OCI-LY7 (cell line): ENCODE measurements around the gene STXBP5. TPM values are rescaled to one million over a fixed set of nuclear protein-coding genes. Genes with fewer than 3 reads are reported as not detected.

Experiments used
- BruUV-seq: library from RNA; stranded (reverse); fragments of 400-500 nt; replicated peaks from 2 replicates; lab custom pipeline; 2021; lab: Mats Ljungman, UMichigan
- CTCF ChIA-PET: fragments of 300-600 bp; sonication (Branson Sonifier 250); formaldehyde crosslinking; loops from one replicate; lab custom pipeline; 2022; ENCODE audit warnings: antibody characterized with exemption; ENCODE audit not compliant: unreplicated experiment; lab: Charles Lee
- POLR2A ChIA-PET: fragments of 300-600 bp; sonication (Branson Sonifier 250); formaldehyde crosslinking; loops from one replicate; lab custom pipeline; 2022; ENCODE audit warnings: antibody characterized with exemption; lab: Charles Lee
- DNase-seq: peaks from one replicate; pipeline ENCODE4 v3.0.0-alpha.2; 2015; ENCODE audit warnings: low spot score
- H2AFZ ChIP-seq: fragments of 200-600 bp; sonication (generic), shearing (Covaris generic); 2 replicates; pipeline ENCODE4 v1.6.1; 2014; ENCODE audit warnings: mild to moderate bottlenecking, antibody characterized with exemption, low read length, moderate library complexity
- H3K27ac ChIP-seq: fragments of 200-600 bp; sonication (generic); 2 replicates; pipeline ENCODE4 v1.5.1; 2014; ENCODE audit warnings: mixed run types, low read depth, mild to moderate bottlenecking, moderate library complexity, low read length, inconsistent platforms; ENCODE audit not compliant: poor library complexity, severe bottlenecking
- H3K36me3 ChIP-seq: fragments of 200-600 bp; sonication (generic); 2 replicates; pipeline ENCODE4 v1.6.1; 2014; ENCODE audit warnings: mild to moderate bottlenecking, antibody characterized with exemption, low read length, moderate library complexity, mixed read lengths; ENCODE audit not compliant: insufficient read depth
- H3K4me1 ChIP-seq: fragments of 200-600 bp; sonication (generic); 2 replicates; pipeline ENCODE4 v1.5.1; 2014; ENCODE audit warnings: mild to moderate bottlenecking, low read length; ENCODE audit not compliant: insufficient read depth, poor library complexity, severe bottlenecking
- H3K4me2 ChIP-seq: fragments of 200-600 bp; sonication (generic); 2 replicates; pipeline ENCODE4 v1.6.1; 2014; ENCODE audit warnings: mild to moderate bottlenecking, low read length
- H3K4me3 ChIP-seq: fragments of 200-600 bp; sonication (generic); 2 replicates; pipeline ENCODE4 v1.5.1; 2014; ENCODE audit warnings: mild to moderate bottlenecking, low read depth, low read length; ENCODE audit not compliant: poor library complexity, severe bottlenecking
- H3K79me2 ChIP-seq: fragments of 200-600 bp; sonication (generic); 2 replicates; pipeline ENCODE4 v1.6.1; 2016; ENCODE audit warnings: low read depth, mild to moderate bottlenecking, low read length, moderate library complexity, mixed read lengths; ENCODE audit not compliant: insufficient read depth
- H3K9me2 ChIP-seq: fragments of 200-600 bp; sonication (generic); 2 replicates; pipeline ENCODE4 v1.6.1; 2016; ENCODE audit warnings: mild to moderate bottlenecking, low read length, mixed read lengths; ENCODE audit not compliant: insufficient read depth
- H3K9me3 ChIP-seq: fragments of 200-600 bp; sonication (generic); 2 replicates; pipeline ENCODE4 v1.6.1; 2014; ENCODE audit warnings: mild to moderate bottlenecking, mixed run types, low read length, mixed read lengths
- H4K20me1 ChIP-seq: fragments of 200-600 bp; sonication (generic); 2 replicates; pipeline ENCODE4 v1.6.1; 2014; ENCODE audit warnings: mild to moderate bottlenecking, antibody characterized with exemption, low read length, moderate library complexity, mixed read lengths; ENCODE audit not compliant: insufficient read depth
- CTCF ChIP-seq: fragments of 200-600 bp; sonication (generic); conservative IDR thresholded peaks from 2 replicates; pipeline ENCODE4 v1.5.1; 2014; ENCODE audit warnings: mild to moderate bottlenecking, antibody characterized with exemption, low read length, moderate library complexity, mixed read lengths
- EZH2phosphoT487 ChIP-seq: fragments of 200-600 bp; sonication (generic); IDR thresholded peaks from 2 replicates; pipeline ENCODE4 v1.6.1; 2018; ENCODE audit warnings: low read depth, borderline replicate concordance, mild to moderate bottlenecking, mixed run types, antibody characterized with exemption, low read length, moderate library complexity, mixed read lengths
- intact Hi-C: fragments of 100-400 bp; cut with micrococcal nuclease; formaldehyde crosslinking; loops from one replicate; pipeline ENCODE4 v1.10.0; 2022; ENCODE audit not compliant: unreplicated experiment
- total RNA-seq, 2 experiments: library from RNA; depleted of rRNA in 1 of 2; stranded (reverse); fragments of >200 nt in 1 of 2; shearing (Covaris generic) in 1 of 2; gene quantifications; 2 replicates each; pipeline ENCODE4 v1.2.3, GENCODE V29; 2014 to 2022

The STXBP5 gene
- total RNA-seq, 2 experiments from 2014 or later, result 12.3 to 15.4 TPM

- Histone ChIP-seq H3K36me3 (no peaks in the 10 kb centered on the region), H3K79me2 (no peaks in the 10 kb centered on the region), H3K9me3 (no peaks in the 10 kb centered on the region), H2AFZ (no peak overlapping the region), H4K20me1 (no peaks in the 10 kb centered on the region), H3K27ac (no peak overlapping the region), H3K4me2 (no peak overlapping the region), H3K4me1 (no peaks in the 10 kb centered on the region), H3K4me3 (no peak overlapping the region), H3K9me2 (no peaks in the 10 kb centered on the region)
- intact Hi-C loops, result no loop called here
- ChIA-PET CTCF (no interaction called here), POLR2A (no interaction called here)
- no peak for TF ChIP-seq EZH2phosphoT487
- no peak for TF ChIP-seq CTCF
- no peak for DNase-seq
- BruUV-seq, result no TSS peak
These were observed 218.9 kb downstream of the STXBP5 start for GRCh38 chr6:147423111-147423510.

GRCh38 chr6:147429794-147430193 is 225.6 kb downstream of the STXBP5 start:
- no peaks in the 10 kb centered on the region for H3K9me3 ChIP-seq
- H2AFZ ChIP-seq, result no peak overlapping the region
- no peaks in the 10 kb centered on the region for H4K20me1 ChIP-seq
- H3K4me3 ChIP-seq, result no peak overlapping the region
- DNase-seq, result no peak
- H3K27ac ChIP-seq, result no peak overlapping the region
- H3K4me1 ChIP-seq, result no peaks in the 10 kb centered on the region
- H3K4me2 ChIP-seq, result no peak overlapping the region
- H3K79me2 ChIP-seq, result no peaks in the 10 kb centered on the region
- ChIA-PET POLR2A (no interaction called here), CTCF (no interaction called here)
- TF ChIP-seq CTCF, result no peak
- no peak for TF ChIP-seq EZH2phosphoT487
- BruUV-seq, result no TSS peak
- no peaks in the 10 kb centered on the region for H3K9me2 ChIP-seq
- intact Hi-C loops, result no loop called here
- H3K36me3 ChIP-seq, result no peaks in the 10 kb centered on the region

- no peak for DNase-seq
- Histone ChIP-seq H3K9me2 (no peaks in the 10 kb centered on the region), H3K27ac (no peak overlapping the region), H3K9me3 (no peaks in the 10 kb centered on the region), H3K79me2 (no peaks in the 10 kb centered on the region), H3K4me3 (no peak overlapping the region), H3K36me3 (no peaks in the 10 kb centered on the region), H3K4me1 (no peaks in the 10 kb centered on the region), H2AFZ (no peak overlapping the region), H3K4me2 (no peak overlapping the region), H4K20me1 (no peaks in the 10 kb centered on the region)
- CTCF ChIA-PET, result no interaction called here
- POLR2A ChIA-PET, result no interaction called here
- intact Hi-C loops, result no loop called here
- BruUV-seq, result no TSS peak
- TF ChIP-seq EZH2phosphoT487, result no peak
- TF ChIP-seq CTCF, result no peak
These were observed 226.6 kb downstream of the STXBP5 start for GRCh38 chr6:147430811-147431210.
